Activated T-helper 1 cell treated with Interleukin-2 at 50 U/mL for 16 hours (primary cell): Measurements from ENCODE around the gene EVC.

Experiments
- DNase-seq: peaks from one replicate; pipeline ENCODE4 v3.0.0-alpha.2; 2020; ENCODE audit warnings: low read depth

Gene EVC

GRCh38 chr4:5730993-5731990, 20.3 kb downstream of the EVC start:
- DNase-seq, result no peak

- no peak for DNase-seq
Measured at GRCh38 chr4:5732158-5732557, 21.2 kb downstream of the EVC start.

GRCh38 chr4:5734853-5735252, 23.9 kb downstream of the EVC start:
- no peak for DNase-seq

- DNase-seq, result no peak
Measured at GRCh38 chr4:5735463-5735862, 24.5 kb downstream of the EVC start.

GRCh38 chr4:5738061-5738460, 27.1 kb downstream of the EVC start:
- DNase-seq, result no peak

- DNase-seq, result no peak
Measured at GRCh38 chr4:5742388-5742787, 31.4 kb downstream of the EVC start.

GRCh38 chr4:5742968-5743367, 32.0 kb downstream of the EVC start:
- DNase-seq, result no peak

GRCh38 chr4:5746250-5746649, 35.2 kb downstream of the EVC start:
- DNase-seq, result no peak

GRCh38 chr4:5746829-5747737, 36.1 kb downstream of the EVC start:
- DNase-seq, result no peak

- DNase-seq, result no peak
Measured at GRCh38 chr4:5747738-5748375, 36.9 kb downstream of the EVC start.

GRCh38 chr4:5749568-5749967, 38.6 kb downstream of the EVC start:
- DNase-seq, result no peak

GRCh38 chr4:5750052-5750945, 39.3 kb downstream of the EVC start:
- no peak for DNase-seq

GRCh38 chr4:5750946-5751665, 40.1 kb downstream of the EVC start:
- DNase-seq, result no peak

- DNase-seq, result no peak
Measured at GRCh38 chr4:5751666-5752375, 40.8 kb downstream of the EVC start.

GRCh38 chr4:5752376-5753184, 41.6 kb downstream of the EVC start:
- DNase-seq, result no peak

GRCh38 chr4:5753366-5753765, 42.4 kb downstream of the EVC start:
- DNase-seq, result no peak

GRCh38 chr4:5753766-5754528, 42.9 kb downstream of the EVC start:
- no peak for DNase-seq

- no peak for DNase-seq
Measured at GRCh38 chr4:5754529-5754881, 43.5 kb downstream of the EVC start.
